ENCODE results near the gene KIFBP.

DNA sequence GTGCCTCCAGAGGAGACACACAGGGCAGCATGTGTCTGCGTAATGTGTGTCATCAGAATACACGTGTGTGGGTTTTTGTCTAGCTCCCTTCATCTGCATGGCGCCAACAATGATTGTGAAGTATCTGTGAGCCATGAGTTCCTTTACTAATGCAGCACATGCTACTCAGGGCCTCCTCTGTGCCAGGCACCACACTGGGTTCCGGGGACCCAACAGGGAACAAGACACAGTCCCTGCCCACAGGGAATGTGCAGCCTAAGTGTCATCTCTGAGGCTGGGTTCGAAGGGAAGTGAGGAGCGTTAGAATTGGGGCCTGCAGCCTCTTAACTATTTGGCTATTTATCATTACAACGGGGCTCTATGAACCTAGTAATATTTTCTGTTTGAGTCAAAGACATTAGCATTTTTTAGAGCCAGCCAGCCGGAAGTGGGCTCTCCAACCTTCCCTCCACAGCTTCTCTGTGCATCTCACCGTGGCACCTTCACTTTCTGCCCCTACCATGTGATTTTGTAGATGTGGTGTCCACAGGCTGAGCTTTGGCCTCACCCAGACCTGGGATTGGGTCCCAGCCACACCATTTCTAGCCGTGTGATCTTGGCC, 55.4 kb downstream of the KIFBP start:
- TF ChIP-seq, protein P1, sequence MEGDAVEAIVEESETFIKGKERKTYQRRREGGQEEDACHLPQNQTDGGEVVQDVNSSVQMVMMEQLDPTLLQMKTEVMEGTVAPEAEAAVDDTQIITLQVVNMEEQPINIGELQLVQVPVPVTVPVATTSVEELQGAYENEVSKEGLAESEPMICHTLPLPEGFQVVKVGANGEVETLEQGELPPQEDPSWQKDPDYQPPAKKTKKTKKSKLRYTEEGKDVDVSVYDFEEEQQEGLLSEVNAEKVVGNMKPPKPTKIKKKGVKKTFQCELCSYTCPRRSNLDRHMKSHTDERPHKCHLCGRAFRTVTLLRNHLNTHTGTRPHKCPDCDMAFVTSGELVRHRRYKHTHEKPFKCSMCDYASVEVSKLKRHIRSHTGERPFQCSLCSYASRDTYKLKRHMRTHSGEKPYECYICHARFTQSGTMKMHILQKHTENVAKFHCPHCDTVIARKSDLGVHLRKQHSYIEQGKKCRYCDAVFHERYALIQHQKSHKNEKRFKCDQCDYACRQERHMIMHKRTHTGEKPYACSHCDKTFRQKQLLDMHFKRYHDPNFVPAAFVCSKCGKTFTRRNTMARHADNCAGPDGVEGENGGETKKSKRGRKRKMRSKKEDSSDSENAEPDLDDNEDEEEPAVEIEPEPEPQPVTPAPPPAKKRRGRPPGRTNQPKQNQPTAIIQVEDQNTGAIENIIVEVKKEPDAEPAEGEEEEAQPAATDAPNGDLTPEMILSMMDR (conservative IDR thresholded peaks at IDR 0.05; ENCODE audit: low read depth, low read length), result no peak
- TF ChIP-seq EZH2 (IDR thresholded peaks at IDR 0.05; ENCODE audit: low read length, unreplicated experiment) (no peak), EZH2phosphoT487 (IDR thresholded peaks at IDR 0.05; ENCODE audit: borderline replicate concordance, low read length) (no peak)

All from PC-3 (cell line).